DOHH2 (cell line): ENCODE data around the gene ACYP2.

ENCODE experiments used
- H3F3A ChIP-seq: fragments of 200-600 bp; sonication (generic), shearing (Covaris generic); 2 replicates; pipeline ENCODE4 v1.6.0; 2016; ENCODE audit warnings: antibody characterized with exemption, mild to moderate bottlenecking; ENCODE audit not compliant: control insufficient read depth, insufficient read depth
- H3K27ac ChIP-seq: fragments of 200-600 bp; sonication (generic); 2 replicates; pipeline ENCODE4 v1.5.1; 2014; ENCODE audit warnings: low read depth, mild to moderate bottlenecking, low read length, moderate library complexity
- H3K27me3 ChIP-seq: fragments of 200-600 bp; sonication (generic); 2 replicates; pipeline ENCODE4 v1.6.1; 2014; ENCODE audit warnings: mild to moderate bottlenecking, low read length, mixed read lengths; ENCODE audit not compliant: control insufficient read depth
- H3K36me3 ChIP-seq: fragments of 200-600 bp; sonication (generic); 2 replicates; pipeline ENCODE4 v1.6.1; 2014; ENCODE audit warnings: mild to moderate bottlenecking, low read length, moderate library complexity, mixed read lengths; ENCODE audit not compliant: control insufficient read depth
- H3K4me1 ChIP-seq: fragments of 200-600 bp; sonication (generic); 2 replicates; pipeline ENCODE4 v1.6.1; 2014; ENCODE audit warnings: mild to moderate bottlenecking, low read length, mixed read lengths; ENCODE audit not compliant: control insufficient read depth
- H3K4me2 ChIP-seq: fragments of 200-600 bp; sonication (generic); 2 replicates; pipeline ENCODE4 v1.6.0; 2014; ENCODE audit warnings: mild to moderate bottlenecking, low read length, moderate library complexity
- H3K4me3 ChIP-seq: fragments of 200-600 bp; sonication (generic); 2 replicates; pipeline ENCODE4 v1.5.1; 2014; ENCODE audit warnings: mild to moderate bottlenecking, low read length, mixed read lengths
- H3K79me2 ChIP-seq: fragments of 200-600 bp; sonication (generic); 2 replicates; pipeline ENCODE4 v1.6.1; 2014; ENCODE audit warnings: mild to moderate bottlenecking, low read length, mixed read lengths; ENCODE audit not compliant: control insufficient read depth
- H3K9me2 ChIP-seq: fragments of 200-600 bp; sonication (generic); replicated peaks from 2 replicates; pipeline ENCODE4 v1.6.1; 2014; ENCODE audit warnings: mild to moderate bottlenecking, low read length, mixed read lengths; ENCODE audit not compliant: control insufficient read depth
- H3K9me3 ChIP-seq: fragments of 200-600 bp; sonication (generic); 2 replicates; pipeline ENCODE4 v1.6.1; 2014; ENCODE audit warnings: antibody characterized with exemption, low read length, mixed read lengths; ENCODE audit not compliant: control insufficient read depth, insufficient read depth
- H4K20me1 ChIP-seq: fragments of 200-600 bp; sonication (generic); 2 replicates; pipeline ENCODE4 v1.6.0; 2014; ENCODE audit warnings: low read depth, mild to moderate bottlenecking, antibody characterized with exemption, low read length, moderate library complexity; ENCODE audit not compliant: control insufficient read depth, insufficient read depth
- CTCF ChIP-seq: fragments of 200-600 bp; sonication (generic); IDR thresholded peaks from one replicate; pipeline ENCODE4 v1.5.1; 2014; ENCODE audit warnings: antibody characterized with exemption, mild to moderate bottlenecking, low read depth, low read length; ENCODE audit not compliant: poor library complexity, severe bottlenecking
- EZH2phosphoT487 ChIP-seq: fragments of 200-600 bp; sonication (generic); IDR thresholded peaks from 2 replicates; pipeline ENCODE4 v1.6.1; 2017; ENCODE audit warnings: borderline replicate concordance, mild to moderate bottlenecking, antibody characterized with exemption, low read length, moderate library complexity, mixed read lengths

Gene ACYP2

GRCh38 chr2:54284826-54285225 is 169.4 kb downstream of the ACYP2 start:
- no peak for TF ChIP-seq CTCF
- no peak for TF ChIP-seq EZH2phosphoT487
- Histone ChIP-seq H3K4me2 (no peak overlapping the region), H3K27ac (no peak overlapping the region)

GRCh38 chr2:54285451-54285850 is 170.0 kb downstream of the ACYP2 start:
- Histone ChIP-seq H4K20me1 (no peaks in the 10 kb centered on the region), H3K9me2 (no peaks in the 10 kb centered on the region), H3K4me2 (no peak overlapping the region), H3K36me3 (no peaks in the 10 kb centered on the region), H3K79me2 (no peaks in the 10 kb centered on the region), H3K27me3 (no peaks in the 10 kb centered on the region), H3F3A (no peaks in the 10 kb centered on the region), H3K9me3 (no peaks in the 10 kb centered on the region), H3K4me1 (0 out of 2 replicates have a peak, but pooled peaks cover 3% of the 10 kb centered on the region), H3K27ac (no peak overlapping the region), H3K4me3 (no peak overlapping the region)
- no peak for TF ChIP-seq EZH2phosphoT487

More at GRCh38 chr2:54284826-54285225, 169.4 kb downstream of the ACYP2 start:
- Histone ChIP-seq H3K9me3 (no peaks in the 10 kb centered on the region), H3K79me2 (no peaks in the 10 kb centered on the region), H3K27me3 (no peaks in the 10 kb centered on the region), H3K36me3 (no peaks in the 10 kb centered on the region), H3K4me1 (0 out of 2 replicates have a peak, but pooled peaks cover 3% of the 10 kb centered on the region), H3F3A (no peaks in the 10 kb centered on the region), H4K20me1 (no peaks in the 10 kb centered on the region), H3K4me3 (no peak overlapping the region), H3K9me2 (no peaks in the 10 kb centered on the region)

GRCh38 chr2:54287532-54287931 is 172.1 kb downstream of the ACYP2 start:
- Histone ChIP-seq H3F3A (no peaks in the 10 kb centered on the region), H3K9me2 (no peaks in the 10 kb centered on the region), H3K4me2 (no peak overlapping the region), H3K36me3 (no peaks in the 10 kb centered on the region), H3K4me3 (no peak overlapping the region), H3K27me3 (no peaks in the 10 kb centered on the region), H3K79me2 (no peaks in the 10 kb centered on the region), H4K20me1 (no peaks in the 10 kb centered on the region), H3K27ac (no peak overlapping the region), H3K4me1 (0 out of 2 replicates have a peak, but pooled peaks cover under 1% of the 10 kb centered on the region), H3K9me3 (no peaks in the 10 kb centered on the region)
- TF ChIP-seq EZH2phosphoT487: no peak
- no peak for TF ChIP-seq CTCF

GRCh38 chr2:54289917-54290316 is 174.5 kb downstream of the ACYP2 start:
- H3K4me2 ChIP-seq: no peak overlapping the region
- no peak overlapping the region for H3K4me3 ChIP-seq
- H4K20me1 ChIP-seq: no peaks in the 10 kb centered on the region
- H3K27ac ChIP-seq: no peak overlapping the region
- no peak for TF ChIP-seq EZH2phosphoT487
- TF ChIP-seq CTCF: no peak
- H3K36me3 ChIP-seq: no peaks in the 10 kb centered on the region
- H3K9me2 ChIP-seq: no peaks in the 10 kb centered on the region
- H3K79me2 ChIP-seq: no peaks in the 10 kb centered on the region
- no peaks in the 10 kb centered on the region for H3K27me3 ChIP-seq
- no peaks in the 10 kb centered on the region for H3F3A ChIP-seq
- no peaks in the 10 kb centered on the region for H3K4me1 ChIP-seq
- H3K9me3 ChIP-seq: no peaks in the 10 kb centered on the region
